Activated CD4-positive, alpha-beta T cell treated with anti-CD3 and anti-CD28 coated beads for 1 hour (primary cell): ENCODE results near the gene NEURL2.
"Not testable (repeated sequence)": the region's sequence is repeated elsewhere in the genome, so short reads cannot be mapped to it uniquely, and the experiment has no call there.

Source experiments
- DNase-seq: peaks from one replicate; pipeline ENCODE4 v3.0.0-alpha.2; 2020

The NEURL2 gene, protein sequence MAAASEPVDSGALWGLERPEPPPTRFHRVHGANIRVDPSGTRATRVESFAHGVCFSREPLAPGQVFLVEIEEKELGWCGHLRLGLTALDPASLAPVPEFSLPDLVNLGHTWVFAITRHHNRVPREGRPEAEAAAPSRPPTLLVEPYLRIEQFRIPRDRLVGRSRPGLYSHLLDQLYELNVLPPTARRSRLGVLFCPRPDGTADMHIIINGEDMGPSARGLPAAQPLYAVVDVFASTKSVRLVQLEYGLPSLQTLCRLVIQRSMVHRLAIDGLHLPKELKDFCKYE

DNA sequence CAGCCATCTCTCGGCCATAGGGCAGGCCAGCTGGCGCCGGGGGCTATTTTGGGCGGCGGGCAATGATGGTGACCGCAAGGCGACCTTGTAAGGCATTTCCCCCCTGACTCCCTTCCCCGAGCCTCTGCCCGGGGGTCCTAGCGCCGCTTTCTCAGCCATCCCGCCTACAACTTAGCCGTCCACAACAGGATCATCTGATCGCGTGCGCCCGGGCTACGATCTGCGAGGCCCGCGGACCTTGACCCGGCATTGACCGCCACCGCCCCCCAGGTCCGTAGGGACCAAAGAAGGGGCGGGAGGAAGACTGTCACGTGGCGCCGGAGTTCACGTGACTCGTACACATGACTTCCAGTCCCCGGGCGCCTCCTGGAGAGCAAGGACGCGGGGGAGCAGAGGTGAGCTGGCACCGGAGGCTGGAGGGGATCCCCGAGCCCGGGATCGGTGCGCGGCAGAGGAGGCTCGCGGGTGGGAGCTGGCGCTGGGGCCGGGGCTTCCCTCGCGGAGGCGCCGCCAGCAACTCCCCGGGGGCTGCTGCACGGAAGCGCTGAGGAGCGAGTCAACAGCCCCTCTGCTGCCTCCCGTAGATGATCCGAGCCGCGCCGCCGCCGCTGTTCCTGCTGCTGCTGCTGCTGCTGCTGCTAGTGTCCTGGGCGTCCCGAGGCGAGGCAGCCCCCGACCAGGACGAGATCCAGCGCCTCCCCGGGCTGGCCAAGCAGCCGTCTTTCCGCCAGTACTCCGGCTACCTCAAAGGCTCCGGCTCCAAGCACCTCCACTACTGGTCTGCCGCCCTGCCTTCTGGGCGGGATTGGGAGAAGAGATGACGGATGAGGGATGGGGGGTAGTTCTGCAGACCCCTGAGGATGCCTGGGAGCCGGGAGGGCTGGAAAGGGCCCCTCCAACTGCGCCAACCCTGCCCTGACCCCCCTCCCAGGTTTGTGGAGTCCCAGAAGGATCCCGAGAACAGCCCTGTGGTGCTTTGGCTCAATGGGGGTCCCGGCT lies at the start of gene NEURL2, which contains the start of gene CTSA:
Gene NEURL2, minus strand, starts transcription at position 224 of the 999 bp plus-strand sequence. Its CDS starts 217 bp downstream, at position 7.
Gene CTSA, plus strand, starts transcription at position 351 of the 999 bp plus-strand sequence. Its CDS starts 234 bp downstream, at position 585.
- peak; percentile 77 for DNase-seq

DNA sequence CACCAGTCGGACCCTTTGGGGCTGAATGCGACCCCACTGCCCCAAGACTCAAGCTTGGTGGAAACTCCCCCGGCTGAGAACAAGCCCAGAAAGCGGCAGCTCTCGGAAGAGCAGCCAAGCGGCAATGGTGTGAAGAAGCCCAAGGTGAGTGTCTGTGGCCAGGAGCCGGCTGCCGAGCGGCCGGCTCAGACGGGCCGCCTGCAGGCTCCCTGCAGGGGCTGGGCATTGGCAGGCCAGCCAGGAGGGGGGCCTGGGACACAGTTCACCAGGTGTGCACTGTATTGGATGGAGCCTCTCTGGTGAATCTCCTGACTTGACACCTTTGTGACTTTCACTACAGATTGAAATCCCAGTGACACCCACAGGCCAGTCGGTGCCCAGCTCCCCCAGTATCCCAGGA lies 49.5 kb upstream of the NEURL2 start:
- DNase-seq: no peak

DNA sequence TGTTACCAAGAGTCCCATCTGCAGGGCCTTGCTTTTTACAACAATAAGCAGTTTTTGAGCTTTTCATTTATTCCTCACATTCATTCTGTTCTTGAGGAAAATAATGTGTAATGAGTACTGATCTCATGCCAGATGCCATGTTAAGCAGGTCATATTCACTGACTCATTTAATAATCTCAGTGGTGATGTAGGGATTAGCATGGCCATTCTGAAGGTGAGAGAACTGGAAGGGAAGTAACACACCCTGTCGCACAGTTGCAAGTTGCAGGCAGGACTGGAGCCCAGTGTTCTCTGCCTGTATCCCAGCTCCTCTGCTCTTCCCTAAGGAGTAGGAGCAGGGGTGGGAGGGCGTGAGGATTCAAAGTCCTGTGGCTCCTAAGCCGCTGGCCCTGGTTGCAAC lies 49.0 kb upstream of the NEURL2 start:
- no peak for DNase-seq

DNA sequence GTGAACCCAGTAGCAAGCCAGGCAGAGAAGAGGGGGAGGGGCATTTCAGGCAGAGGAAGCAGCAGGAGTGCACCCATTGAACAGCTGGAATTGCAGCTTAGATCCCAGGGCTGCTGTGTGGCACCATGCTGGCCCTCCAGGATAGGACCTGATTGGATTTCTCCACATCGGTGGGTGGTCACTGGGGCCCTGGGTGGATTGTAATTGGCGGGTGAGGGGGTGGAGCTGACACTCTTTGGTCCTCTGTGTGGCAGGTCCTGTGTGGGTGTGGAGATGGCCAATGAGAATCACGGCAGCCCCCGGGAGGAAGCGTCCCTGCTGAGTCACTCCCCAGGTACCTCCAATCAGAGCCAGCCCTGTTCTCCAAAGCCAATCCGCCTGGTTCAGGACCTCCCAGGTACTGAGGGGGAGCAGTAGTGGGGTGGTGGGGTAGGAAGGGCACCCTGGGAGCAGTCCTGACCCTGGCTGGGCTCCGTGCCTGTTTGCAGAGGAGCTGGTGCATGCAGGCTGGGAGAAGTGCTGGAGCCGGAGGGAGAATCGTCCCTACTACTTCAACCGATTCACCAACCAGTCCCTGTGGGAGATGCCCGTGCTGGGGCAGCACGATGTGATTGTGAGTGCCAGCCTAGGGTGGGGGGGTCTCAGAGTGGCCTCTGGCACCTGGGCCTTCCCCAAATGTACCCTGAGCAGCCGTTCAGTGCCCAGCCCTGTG lies 47.9 kb upstream of the NEURL2 start:
- no peak for DNase-seq

DNA sequence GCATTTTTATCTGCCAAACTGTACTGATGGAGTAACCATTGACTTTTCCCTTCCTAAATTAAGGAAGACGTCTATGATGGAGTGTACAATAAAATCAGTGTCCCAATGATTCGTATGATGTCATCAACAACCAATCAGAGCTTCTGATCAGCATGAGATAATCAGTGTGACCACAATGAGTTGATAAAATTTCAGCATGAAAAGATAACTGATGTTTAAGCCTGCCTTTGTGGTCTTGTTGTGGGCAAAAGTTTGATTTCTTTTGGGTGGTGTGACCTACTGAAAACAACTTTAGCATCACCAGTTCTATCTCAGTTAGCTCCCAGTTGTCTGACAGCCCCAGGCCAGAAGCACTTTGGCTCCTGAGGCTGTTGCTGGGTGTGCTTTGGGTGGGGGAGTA lies 46.8 kb upstream of the NEURL2 start:
- no peak for DNase-seq

DNA sequence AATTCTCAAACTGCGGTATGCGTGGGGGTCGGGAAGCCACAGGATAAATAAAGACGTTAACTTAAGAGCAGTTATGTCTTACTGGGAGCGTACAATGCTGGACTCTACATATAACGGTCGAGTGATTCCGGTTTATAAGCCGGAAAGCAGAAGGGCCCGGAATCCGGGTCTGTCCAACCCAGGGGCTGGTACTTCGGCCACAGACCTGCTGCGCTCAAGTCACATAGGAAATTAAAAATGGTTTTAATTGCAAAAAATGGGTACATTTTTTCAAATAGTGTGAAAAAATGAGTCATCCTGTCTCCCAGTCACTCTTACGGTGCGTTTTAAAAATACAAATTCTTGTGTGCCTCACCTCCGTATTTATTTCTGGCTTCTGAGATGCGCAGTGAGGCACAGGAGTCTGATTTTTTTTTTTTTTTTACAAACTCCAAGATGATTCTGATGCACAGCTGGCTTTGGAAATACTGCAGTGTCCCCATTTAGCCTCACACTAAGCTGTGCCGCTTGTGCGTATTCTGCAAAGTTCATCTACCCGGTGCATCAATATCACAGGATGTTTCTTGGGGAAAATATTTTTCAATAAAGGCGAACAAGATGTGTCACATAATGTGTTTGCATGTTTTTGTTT lies 44.5 kb upstream of the NEURL2 start:
- no peak for DNase-seq

DNA sequence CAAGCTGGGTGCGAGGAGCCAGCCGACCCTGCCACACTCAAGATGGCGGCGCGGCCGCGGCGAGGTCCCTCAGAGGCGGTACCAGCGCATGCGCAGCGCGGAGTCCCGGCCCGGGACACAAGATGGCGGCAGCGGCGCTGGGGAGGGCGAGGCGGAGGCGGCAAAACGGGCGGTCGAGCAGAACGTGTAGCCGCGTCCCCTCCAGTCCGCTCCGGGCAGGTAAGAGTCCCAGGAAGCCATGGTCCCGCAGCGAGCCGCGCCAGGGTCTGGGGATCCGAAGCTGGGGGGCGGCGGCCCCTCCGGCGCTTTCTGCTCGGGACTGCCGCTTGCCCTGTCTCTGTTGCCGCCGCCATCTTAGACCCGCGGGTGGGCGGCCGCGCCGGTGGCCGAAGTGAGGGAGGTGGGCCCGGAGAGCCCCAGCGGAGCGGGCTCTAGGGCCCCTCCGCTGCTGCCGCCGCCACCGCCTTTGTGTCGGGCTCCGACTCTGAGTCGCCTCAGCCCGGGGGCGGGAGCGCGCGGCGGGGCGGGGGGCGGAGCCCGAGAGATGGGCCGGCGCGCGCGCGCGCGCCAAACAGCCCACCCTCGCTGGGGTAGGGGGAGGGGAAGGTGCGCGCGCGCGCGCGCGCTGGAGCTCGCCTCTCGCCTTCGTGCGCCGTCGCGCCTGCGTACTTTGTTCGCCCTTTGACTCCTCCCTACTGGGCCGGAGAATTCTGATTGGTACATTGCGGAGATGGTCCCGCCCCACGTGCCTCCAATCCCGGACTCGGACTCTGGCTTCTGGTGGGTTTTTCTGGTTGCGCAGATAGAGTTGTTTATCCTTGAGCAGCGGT lies 43.8 kb upstream of the NEURL2 start, which contains the start of gene PCIF1:
Gene PCIF1, plus strand, starts transcription at position 98 of the 830 bp plus-strand sequence. CDS start 4,317 bp downstream, outside the sequence.
- DNase-seq: peak; percentile 98

DNA sequence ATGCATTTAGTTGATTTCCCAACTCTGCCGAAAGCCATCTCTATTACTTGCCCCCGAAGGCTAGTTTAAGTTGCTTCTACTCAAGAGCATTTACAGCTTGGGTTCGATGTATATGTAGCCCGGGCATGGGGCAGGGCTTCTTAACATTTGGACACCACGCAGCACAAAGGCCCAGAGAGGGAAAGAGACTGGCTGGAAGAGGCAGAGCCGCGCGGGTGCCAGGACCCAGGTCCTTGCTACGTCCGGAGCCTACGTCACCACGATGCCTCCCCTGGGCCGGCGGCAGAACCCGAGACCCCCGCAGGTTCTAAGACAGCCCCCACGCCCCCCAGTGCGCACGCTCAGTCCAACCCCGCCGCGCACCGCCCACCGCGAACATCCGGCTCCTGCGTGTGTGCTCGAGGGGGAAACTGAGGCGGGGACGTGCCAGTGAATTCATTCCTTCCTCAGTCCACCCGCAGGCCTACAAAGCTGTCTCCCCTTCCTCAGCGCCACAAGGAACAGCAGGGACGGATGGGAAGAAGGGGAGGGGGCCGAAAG lies 43.1 kb upstream of the NEURL2 start:
- DNase-seq: no peak

DNA sequence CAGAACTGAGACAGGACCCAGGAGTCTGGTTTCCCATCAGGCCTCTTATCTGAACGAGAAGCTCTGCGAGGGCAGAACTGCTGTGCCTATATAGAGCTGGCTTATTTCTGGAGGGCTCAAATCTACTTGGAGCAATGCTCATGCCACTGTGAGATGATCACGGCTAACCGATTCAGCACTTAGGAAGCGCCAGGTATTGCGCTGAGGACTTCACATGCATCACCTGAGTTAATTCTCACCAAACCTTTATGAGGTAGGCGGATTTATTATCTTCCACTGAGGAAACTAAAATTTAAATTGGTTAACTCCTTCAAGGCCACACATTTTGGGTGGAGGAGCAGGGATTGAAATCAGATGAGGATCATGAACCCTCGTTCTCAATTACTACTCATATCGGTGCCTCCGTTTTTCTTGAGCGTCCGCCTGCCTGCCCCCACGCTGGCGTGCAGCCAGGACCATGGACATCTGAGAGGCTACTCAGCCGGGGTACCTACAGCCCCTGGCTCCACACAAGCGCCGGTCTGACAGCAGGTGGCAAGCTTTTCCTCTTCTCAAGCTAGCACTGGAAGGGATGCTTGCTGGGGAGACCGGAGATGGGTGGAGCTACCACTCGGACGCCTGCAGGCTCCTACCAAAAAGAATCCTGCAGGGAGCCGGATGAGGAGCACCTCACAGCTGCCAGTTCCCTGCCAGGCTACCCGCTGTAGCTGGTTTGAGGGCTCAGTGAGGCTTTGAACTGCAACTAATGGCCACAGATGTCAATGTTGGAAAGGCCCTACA lies 42.4 kb upstream of the NEURL2 start:
- peak; percentile 44 for DNase-seq

DNA sequence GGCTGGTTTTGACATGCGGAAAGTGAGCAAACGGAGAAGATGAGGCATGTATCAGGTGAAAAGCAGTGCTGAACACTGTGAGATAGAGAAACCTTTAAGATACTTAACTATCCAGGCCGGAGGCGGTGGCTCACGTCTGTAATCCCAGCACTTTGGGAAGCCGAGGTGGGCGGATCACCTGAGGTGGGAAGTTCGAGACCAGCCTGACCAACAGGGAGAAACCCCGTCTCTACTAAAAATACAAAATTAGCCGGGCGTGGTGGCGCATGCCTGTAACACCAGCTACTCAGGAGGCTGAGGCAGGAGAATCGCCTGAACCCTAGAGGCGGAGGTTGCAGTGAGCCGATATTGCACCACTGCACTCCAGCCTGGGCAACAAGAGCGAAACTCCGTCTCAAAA lies 40.7 kb upstream of the NEURL2 start:
- not testable (repeated sequence) for DNase-seq

DNA sequence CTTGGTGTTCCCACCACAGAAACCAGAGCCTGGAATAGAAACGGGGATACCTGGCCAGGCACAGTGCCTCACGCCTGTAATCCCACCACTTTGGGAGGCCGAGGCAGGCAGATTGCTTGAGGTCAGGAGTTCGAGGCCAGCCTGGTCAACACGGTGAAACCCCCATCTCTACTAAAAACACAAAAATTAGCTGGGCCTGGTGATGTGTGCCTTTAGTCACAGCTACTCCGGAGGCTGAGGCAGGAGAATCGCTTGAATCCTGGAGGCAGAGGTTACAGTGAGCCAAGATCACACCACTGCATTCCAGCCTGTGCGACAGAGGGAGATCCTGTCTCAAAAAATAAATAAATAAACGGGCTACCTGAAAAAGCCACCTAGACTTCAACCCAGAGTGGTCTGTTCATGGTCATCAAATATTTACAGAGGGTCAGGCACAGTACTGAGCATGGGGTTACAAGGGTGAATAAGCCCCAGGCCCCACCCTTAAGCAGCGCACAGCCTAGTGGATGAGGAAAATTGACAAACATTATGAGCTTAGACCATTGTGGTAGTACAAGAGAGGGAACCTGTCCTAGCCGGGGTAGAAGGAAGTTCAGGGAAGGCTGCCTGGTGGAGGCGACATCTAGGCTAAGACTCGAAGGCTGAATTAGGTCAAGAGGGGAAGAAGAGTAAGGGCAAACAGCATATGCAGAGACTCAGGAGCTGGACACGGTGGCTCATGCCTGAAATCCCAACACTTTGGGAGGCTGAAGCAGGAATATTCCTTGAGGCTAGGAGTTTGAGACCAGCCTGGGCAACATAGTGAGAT lies 36.3 kb upstream of the NEURL2 start:
- DNase-seq: no peak

DNA sequence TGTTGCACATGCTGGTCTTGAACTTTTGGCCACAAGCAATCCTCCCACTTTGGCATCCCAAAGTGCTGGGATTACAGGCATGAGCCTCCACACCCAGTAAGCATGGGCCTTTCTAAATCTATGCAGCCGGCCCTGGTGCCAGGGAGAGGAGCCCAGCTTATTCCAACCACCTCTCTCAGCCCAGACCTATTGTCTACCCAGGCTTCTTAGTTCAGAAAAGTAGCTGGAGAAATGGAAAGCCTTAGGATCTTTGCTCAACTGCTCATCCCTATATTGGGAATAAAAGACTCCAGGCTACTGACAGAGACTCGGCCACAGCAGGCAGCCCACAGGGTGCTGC lies 35.7 kb upstream of the NEURL2 start:
- DNase-seq: no peak

DNA sequence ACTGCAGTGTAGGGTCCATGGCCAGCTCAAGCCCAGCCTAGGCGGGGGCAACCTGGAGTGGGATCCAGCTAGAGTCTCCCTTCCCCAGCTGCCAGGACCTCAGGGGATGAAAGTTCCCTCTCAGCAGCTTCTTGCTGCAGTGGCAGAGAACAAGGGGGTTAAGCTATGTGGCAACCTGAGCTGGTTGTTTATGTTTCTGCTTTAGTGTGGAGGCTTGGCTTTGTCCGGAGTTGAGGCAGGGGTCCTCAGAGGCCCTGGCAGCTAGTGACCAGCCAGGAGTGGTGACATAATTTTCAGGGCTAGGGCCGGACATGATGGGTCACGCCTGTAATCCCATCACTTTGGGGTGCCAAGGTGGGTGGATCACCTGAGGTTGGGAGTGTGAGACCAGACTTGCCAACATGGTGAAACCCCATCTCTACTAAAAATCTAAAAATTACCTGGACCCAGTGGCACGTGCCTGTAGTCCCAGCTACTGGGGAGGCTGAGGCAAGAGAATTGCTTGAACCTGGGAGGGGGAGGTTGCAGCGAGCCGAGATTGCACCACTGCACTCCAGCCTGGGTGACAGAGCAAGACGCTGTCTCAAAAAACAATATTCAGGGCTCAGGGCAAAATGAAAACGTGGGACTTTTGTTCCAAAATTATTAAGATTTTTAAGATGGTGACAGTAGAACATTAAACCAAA lies 35.0 kb upstream of the NEURL2 start:
- DNase-seq: no peak

DNA sequence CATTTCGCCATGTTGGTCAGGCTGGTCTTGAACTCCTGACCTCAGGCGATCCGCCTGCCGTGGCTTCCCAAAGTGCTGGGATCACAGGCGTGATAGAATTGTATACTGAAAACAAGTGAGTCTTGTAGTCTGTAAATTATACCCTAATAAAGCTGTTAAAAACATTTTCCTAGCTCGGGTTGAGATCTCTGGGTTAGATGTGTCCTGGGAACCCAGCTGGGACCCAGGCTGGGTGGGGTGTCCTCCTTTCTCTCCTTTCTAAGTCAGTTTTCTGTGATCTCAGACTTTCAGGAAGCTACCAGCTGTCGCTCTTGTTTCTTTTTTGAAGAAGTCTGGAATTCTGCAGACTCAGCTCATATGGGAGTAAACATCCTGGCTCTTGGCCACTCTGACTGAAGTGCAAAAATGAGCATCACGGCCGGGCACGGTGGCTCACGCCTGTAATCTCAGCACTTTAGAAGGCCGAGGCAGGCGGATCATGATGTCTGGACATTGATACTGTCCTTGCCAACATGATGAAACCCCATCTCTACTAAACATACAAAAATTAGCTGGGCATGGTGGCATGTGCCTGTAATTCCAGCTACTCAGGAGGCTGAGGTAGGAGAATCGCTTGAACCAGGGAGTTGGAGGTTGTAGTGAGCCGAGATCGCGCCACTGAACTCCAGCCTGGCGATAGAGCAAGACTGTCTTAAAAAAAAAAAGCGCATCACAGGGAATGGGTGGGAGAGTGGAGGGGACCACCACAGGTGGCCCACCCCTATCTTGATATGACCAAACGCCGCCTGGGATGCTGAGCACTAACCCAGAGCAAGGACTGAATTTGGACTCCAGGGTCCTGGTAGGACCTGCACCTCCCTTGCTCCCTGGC lies 33.6 kb upstream of the NEURL2 start:
- no peak for DNase-seq

DNA sequence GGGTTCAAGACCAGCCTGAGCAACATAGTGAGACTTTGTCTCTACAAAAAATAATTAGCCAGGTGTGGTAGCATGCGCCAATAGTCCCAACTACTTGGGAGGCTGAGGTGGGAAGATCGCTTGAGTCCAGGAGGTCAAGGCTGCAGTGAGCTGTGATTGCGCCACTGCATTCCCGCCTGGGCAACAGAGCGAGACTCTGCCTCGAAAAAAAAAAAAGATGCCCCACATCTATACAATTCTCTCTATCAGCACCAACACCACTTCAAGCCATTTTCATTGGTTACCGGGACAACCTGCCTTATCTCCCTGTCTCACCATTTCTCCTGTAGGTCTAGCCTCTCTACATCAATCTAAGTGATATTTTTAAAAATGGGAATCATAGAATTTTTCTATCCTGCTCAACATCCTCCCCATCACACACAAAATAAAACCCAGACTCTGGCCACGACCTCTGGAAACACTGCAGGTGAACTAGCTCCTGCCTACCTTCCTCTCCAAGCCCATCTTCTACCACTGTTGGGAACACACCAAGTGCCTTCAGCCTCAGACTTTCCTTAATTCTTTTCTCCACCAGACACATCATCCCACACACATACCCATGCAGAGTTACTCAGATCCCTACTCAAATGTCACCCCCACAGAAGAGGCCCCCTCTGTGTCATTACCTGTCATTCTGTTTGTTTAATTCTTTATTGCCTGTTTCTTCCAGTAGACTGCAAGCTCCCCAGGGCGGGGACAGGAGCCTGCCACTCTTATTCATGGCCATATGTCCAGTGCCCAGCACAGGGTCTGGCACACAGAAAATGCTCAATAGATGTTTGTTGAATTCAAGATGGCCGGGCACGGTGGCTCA lies 30.6 kb upstream of the NEURL2 start:
- no peak for DNase-seq

DNA sequence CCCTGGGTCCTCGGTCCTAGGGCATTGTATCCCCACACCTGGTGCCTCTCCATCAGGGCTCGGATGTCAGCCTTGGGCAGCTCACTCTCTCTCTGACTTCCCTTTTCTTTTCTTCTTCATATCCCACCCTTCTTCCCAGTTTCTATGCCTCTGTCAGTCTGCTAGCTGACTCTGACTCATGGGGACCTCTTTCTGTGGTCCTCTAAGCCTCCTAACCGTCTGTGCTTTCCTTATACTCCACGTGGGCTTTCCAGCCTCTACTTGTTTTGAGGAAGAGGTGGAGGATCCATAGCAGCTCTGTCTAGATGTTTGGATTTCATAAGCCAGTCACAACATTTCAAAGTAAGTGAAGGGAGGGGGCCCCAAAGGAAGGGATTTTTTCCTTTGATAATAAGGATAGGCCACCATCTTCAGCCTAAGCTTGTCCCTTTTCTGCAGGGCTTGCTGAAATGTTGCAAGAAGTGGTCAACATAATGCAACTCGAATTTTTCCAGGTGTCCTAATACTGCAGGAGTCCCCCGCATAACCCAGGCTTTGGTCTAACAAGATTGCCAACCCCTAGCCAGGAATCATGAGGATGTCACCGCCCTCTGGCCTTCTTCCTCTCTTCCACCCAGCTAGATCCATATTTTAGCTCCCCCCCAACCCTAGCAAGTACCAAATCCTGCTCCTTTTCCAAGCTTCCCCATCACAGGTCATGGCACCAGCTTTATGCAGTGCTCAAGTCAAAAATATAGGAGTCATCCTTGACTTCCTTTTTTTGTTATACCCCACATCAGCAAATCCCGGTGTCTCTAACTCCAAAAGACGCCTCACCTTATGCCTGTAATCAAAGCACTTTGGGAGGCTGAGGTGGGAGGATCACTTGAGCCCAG lies 29.7 kb upstream of the NEURL2 start:
- DNase-seq: no peak
